NCI-H1930 (cell line): Measurements from ENCODE around the gene ITGA11.

ENCODE experiments used
- DNase-seq, 2 experiments: peaks; one replicate each; lab custom pipeline; 2025; lab: John Stamatoyannopoulos, UW

Gene ITGA11

GRCh38 chr15:68447976-68448755 is 16.2 kb upstream of the ITGA11 start:
- no peak for DNase-seq

DNA sequence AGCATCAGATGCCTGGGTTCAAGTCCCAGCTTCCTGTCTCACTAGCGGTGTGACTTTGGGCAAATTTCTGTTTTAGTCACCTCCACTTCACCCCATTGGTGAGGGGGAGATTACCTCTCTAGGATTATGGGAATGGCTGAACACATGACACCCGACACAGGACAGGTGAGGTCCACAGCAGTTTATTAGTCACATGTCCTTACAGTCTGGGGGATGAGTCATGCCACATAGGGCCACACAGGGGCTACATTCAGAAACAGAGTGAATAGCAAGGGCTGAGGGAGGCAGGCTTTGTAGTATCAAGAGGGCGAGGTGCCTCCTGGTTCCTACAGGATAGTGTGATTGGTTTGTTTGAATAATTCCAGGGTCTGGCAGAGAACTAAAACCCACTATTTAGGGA is 15.2 kb upstream of the ITGA11 start:
- no peak for DNase-seq

GRCh38 chr15:68445351-68445750 is 13.4 kb upstream of the ITGA11 start:
- no peak for DNase-seq

- no peak for DNase-seq
Measured at GRCh38 chr15:68444336-68444735, 12.4 kb upstream of the ITGA11 start.

DNA sequence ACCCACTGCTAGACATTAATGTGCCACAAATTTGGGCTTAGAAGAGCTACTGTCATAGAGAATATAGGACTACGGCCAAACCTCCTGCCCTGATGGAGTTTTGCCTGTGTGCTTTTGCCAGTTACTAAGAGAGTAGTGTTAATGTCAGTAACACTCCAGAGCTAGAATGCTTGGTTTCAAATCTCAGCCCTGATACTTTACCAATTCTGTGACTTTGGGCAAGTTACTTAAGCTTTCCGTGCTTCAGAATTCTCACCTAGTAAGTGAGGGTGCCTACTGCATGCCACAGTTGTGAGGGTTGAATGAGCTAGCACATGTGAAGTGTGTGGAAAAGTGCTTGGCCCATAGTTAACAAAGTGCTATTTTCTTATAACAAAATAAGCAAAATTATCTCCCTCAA is 10.9 kb upstream of the ITGA11 start:
- DNase-seq: no peak

GRCh38 chr15:68442041-68442440 is 10.1 kb upstream of the ITGA11 start:
- DNase-seq: no peak

GRCh38 chr15:68441045-68441743 is 9.2 kb upstream of the ITGA11 start:
- no peak for DNase-seq

DNA sequence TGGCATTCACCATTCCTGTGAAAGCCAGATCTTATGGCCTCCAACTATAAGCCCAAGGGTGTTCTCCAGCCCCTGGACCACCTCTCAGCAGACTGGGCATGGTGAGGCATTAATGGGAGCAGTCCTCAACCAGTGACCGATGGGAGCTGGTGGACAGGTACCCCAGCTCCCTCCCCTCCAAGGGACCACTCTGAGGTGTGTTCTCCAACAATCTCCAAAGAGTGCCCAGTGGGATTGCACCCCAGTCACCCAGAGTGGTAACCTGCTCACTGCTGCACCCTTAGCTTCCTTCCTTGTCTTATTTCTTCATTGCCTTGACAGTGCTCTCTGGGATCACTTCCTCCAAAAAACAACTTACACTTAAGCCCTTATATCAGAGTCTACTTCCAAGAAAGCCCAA is 8.2 kb upstream of the ITGA11 start:
- DNase-seq: no peak

GRCh38 chr15:68439506-68439905 is 7.5 kb upstream of the ITGA11 start:
- DNase-seq: no peak

GRCh38 chr15:68436680-68437079 is 4.7 kb upstream of the ITGA11 start:
- DNase-seq: no peak

- no peak for DNase-seq
Measured at GRCh38 chr15:68435966-68436365, 4.0 kb upstream of the ITGA11 start.

GRCh38 chr15:68434021-68434420 is 2.1 kb upstream of the ITGA11 start:
- no peak for DNase-seq

DNA sequence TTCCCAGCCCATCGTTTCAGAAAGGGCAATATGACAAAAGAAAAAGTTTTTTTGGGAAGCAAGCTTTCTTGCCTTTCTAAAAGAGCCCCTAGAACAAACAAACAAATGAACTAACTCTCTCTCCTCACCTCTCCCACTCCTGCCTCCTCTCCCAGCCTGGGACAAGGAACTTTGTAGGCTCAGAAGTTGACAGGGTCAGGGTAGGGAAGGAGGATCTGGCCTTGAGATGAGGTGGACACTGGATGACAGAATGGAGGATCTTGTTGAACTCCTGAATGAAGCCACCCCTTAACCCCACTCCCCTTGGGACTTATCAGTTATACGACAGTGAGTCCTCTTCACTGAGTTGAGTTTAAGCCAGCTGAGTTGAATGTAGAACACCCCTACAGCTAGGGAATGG is 1.6 kb upstream of the ITGA11 start:
- no peak for DNase-seq

- DNase-seq: no peak
Measured at GRCh38 chr15:68432441-68433064, 590 bp upstream of the ITGA11 start.

DNA sequence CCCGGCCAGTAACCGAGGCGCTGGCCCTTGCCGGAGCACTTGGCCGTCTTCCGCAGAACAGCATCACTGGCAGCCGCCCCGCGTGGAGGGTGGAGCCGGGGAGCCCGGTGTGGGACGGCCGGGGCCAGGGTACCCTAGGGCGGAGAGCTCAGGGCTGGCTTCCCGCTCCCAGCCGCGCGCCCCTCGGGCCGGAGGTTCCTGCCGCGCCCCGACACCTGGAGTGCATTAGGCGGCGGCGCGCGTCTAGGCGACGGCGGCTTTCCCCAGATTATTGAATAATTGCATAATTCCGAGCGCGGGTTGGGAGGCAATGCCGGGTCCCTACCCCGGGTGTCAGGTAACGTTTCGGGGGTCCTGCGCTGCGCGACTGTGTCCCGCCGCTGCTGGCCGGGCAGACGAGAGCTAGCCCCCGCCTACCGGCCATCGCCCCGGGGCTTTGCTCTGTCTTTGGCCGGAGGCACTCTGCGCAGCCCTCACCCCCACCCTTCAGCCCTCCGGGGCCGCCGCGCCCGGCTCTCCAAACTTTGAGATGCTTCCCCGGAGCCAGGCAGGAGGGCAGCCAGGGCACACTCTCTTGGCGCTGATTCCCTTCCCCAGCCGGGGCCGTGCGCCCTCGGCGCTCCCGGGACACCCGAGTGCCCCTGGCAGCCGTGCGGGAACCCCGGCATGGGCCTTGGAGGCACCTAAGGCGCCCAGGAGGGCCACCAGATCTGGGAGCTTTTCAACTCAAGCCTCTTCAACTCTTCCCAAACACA is 749 bp downstream of the ITGA11 start:
- no peak for DNase-seq

GRCh38 chr15:68430471-68431036 is 1.4 kb downstream of the ITGA11 start:
- DNase-seq: no peak

GRCh38 chr15:68429691-68430470 is 2.1 kb downstream of the ITGA11 start:
- no peak for DNase-seq

DNA sequence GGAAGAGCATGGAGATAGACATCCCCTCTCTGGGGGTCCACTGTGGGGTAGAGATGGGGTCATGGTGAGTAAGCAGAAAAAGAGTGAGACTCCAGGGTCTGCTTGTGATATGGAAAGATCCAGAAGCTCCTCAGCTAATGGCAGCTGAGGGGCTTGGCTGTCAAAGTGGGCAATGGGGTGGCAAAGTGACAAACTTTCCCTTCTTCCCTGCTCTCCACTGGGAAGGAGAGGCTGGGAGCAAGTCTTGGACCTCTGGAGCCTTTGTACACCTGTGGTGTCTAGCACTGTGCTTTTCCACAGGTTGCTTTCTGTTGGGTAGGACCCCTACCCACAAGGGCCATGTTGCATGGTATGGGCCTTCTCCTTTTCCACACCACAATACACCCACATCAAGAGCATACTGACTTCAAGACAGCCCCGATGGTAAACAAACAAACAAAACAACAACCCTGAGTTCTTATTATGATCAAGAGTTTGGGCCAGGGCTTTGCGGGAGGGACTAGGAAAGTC is 3.5 kb downstream of the ITGA11 start:
- no peak for DNase-seq

GRCh38 chr15:68427963-68428362 is 4.0 kb downstream of the ITGA11 start:
- DNase-seq: no peak

- no peak for DNase-seq
Measured at GRCh38 chr15:68427366-68427765, 4.6 kb downstream of the ITGA11 start.

DNA sequence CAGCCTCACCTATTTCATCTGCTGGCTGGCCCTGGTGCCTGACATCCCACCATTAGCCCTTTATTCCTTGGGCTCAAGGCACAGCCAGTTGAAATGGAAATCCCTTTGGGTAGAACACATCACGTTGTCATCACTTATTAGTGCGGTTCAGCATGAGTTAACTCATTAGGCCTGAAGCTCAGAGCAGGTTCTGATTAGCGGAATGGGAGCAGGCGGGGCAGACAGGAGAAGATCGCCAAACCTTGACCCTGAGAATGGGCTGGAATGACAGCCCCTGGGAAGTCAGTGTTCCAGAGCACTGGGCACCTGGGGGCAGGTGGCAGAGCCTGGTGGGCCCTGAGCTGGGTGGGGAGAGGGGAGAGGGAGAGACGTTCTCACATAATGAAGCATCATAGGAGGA is 5.8 kb downstream of the ITGA11 start:
- no peak for DNase-seq
